Measurements from ENCODE around the gene ZNF70.

The ZNF70 gene

DNA sequence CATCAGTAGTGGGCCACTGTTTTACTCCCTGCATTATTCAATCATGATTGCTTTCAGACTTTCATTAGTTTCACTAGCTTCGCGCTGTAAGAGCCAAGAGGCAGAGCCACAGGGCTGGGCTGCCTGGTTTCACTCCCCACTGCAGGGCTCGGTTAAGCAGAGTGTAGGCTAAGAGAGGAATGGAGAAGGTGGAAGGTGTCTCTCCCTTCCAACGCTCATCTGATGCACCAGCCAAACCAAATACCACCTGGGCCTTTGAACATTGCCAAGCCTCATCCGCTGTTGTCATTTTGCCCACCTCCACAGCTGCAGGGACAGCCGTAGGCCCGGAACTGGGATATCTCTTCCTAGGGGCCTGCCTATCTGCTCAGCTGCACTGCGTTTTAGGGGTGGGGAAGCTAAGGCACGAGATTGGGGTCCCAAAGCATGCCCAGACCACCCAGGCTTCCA, 35.4 kb upstream of the ZNF70 start:
- H3K4me1 ChIP-seq (ENCODE audit: control insufficient read depth, insufficient read depth, low read length): peaks cover 27% of the 10 kb centered on the region
- peaks cover 12% of the 10 kb centered on the region; the same call in 1 of the 2 replicates for H3K36me3 ChIP-seq (ENCODE audit: control insufficient read depth, insufficient read depth, low read length)
- H3K9me3 ChIP-seq (ENCODE audit: control insufficient read depth, insufficient read depth, low read depth, low read length): no peaks in the 10 kb centered on the region
- H3K27me3 ChIP-seq (ENCODE audit: control insufficient read depth, insufficient read depth, low read length): no peaks in the 10 kb centered on the region
- peak overlapping the region; percentile 80 for H3K4me3 ChIP-seq (ENCODE audit: low read depth, low read length)
- H3K9ac ChIP-seq (ENCODE audit: low read length): peak overlapping the region; percentile 99
- peak overlapping the region; percentile 99 for H3K27ac ChIP-seq (ENCODE audit: low read depth, low read length)

DNA sequence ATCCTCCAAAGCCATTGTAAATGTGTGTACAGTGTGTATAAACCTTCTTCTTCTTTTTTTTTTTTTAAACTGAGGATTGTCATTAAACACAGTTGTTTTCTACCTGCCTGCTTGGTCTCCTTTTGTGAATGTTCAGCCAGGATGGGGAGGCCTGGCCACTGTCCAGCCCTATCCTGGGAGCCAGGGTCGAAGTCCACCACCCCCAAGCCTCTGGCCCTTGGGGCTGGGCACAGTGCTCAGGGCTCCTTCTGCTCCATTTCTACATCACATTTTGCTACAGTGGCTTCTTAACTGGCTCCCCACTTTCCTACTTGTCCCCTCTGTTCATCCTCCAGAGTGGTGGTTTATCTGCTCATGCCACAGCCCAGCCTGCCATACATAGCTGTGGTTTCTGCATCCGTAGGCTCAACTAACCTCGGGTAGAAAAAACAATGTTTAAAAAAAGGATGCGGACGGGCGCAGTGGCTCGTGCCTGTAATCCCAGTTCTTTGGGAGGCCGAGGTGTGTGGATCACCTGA, 33.4 kb upstream of the ZNF70 start:
- H3K36me3 ChIP-seq (ENCODE audit: control insufficient read depth, insufficient read depth, low read length): no peaks in the 10 kb centered on the region
- H3K9ac ChIP-seq (ENCODE audit: low read length): no peak overlapping the region
- H3K9me3 ChIP-seq (ENCODE audit: control insufficient read depth, insufficient read depth, low read depth, low read length): no peaks in the 10 kb centered on the region
- H3K27me3 ChIP-seq (ENCODE audit: control insufficient read depth, insufficient read depth, low read length): no peaks in the 10 kb centered on the region
- peaks cover 23% of the 10 kb centered on the region for H3K4me1 ChIP-seq (ENCODE audit: control insufficient read depth, insufficient read depth, low read length)
- H3K27ac ChIP-seq (ENCODE audit: low read depth, low read length): no peak overlapping the region
- no peak overlapping the region for H3K4me3 ChIP-seq (ENCODE audit: low read depth, low read length)

DNA sequence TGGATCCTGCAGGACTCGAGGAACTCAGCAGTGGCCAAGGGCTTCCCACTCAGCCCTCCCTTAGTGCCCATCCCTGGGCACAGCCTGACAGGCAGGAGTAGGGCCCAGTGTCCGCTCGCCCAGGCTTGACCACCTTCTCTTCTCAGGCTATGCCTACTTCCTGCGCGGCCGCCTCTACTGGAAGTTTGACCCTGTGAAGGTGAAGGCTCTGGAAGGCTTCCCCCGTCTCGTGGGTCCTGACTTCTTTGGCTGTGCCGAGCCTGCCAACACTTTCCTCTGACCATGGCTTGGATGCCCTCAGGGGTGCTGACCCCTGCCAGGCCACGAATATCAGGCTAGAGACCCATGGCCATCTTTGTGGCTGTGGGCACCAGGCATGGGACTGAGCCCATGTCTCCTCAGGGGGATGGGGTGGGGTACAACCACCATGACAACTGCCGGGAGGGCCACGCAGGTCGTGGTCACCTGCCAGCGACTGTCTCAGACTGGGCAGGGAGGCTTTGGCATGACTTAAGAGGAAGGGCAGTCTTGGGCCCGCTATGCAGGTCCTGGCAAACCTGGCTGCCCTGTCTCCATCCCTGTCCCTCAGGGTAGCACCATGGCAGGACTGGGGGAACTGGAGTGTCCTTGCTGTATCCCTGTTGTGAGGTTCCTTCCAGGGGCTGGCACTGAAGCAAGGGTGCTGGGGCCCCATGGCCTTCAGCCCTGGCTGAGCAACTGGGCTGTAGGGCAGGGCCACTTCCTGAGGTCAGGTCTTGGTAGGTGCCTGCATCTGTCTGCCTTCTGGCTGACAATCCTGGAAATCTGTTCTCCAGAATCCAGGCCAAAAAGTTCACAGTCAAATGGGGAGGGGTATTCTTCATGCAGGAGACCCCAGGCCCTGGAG, 32.6 kb upstream of the ZNF70 start:
- no peaks in the 10 kb centered on the region for H3K27me3 ChIP-seq (ENCODE audit: control insufficient read depth, insufficient read depth, low read length)
- no peak overlapping the region for H3K27ac ChIP-seq (ENCODE audit: low read depth, low read length)
- no peak overlapping the region for H3K9ac ChIP-seq (ENCODE audit: low read length)
- no peaks in the 10 kb centered on the region for H3K9me3 ChIP-seq (ENCODE audit: control insufficient read depth, insufficient read depth, low read depth, low read length)
- no peak overlapping the region for H3K4me3 ChIP-seq (ENCODE audit: low read depth, low read length)
- H3K36me3 ChIP-seq (ENCODE audit: control insufficient read depth, insufficient read depth, low read length): no peaks in the 10 kb centered on the region
- peaks cover 16% of the 10 kb centered on the region for H3K4me1 ChIP-seq (ENCODE audit: control insufficient read depth, insufficient read depth, low read length)

DNA sequence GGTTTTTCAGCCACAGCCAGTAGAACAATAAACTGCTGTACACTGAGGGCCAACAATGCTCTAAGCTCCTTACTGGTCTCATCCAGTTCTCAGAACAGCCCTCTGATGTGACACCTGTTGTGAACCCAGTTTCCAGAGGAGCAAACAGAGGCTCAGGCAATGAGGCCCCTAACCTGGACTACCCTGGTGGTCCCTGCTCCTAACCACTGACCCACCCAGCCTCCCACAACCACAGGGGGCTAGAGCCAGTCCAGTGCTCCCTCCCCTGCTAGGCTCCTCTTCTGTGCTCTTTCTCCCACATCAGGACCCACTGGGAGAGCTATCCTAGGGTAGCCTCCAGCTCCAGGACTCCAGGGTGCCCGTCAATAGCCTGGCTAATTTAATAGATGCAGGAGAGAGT, 31.8 kb upstream of the ZNF70 start:
- no peaks in the 10 kb centered on the region for H3K9me3 ChIP-seq (ENCODE audit: control insufficient read depth, insufficient read depth, low read depth, low read length)
- no peak overlapping the region for H3K9ac ChIP-seq (ENCODE audit: low read length)
- no peaks in the 10 kb centered on the region for H3K36me3 ChIP-seq (ENCODE audit: control insufficient read depth, insufficient read depth, low read length)
- H3K27me3 ChIP-seq (ENCODE audit: control insufficient read depth, insufficient read depth, low read length): peaks cover 1% of the 10 kb centered on the region; the same call in 1 of the 2 replicates
- H3K4me3 ChIP-seq (ENCODE audit: low read depth, low read length): no peak overlapping the region
- peaks cover 16% of the 10 kb centered on the region for H3K4me1 ChIP-seq (ENCODE audit: control insufficient read depth, insufficient read depth, low read length)
- no peak overlapping the region for H3K27ac ChIP-seq (ENCODE audit: low read depth, low read length)

DNA sequence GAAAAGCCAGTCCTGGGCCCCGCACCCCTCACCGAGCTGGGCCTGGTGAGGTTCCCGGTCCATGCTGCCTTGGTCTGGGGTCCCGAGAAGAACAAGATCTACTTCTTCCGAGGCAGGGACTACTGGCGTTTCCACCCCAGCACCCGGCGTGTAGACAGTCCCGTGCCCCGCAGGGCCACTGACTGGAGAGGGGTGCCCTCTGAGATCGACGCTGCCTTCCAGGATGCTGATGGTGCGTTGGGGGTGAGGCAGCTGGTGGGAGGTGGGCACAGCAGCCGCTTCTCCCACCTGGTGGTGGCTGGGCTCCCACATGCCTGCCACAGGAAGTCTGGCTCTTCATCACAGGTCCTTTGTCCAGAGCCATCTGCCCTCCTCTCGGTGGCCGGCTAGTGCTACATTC, 31.3 kb upstream of the ZNF70 start:
- H3K4me3 ChIP-seq (ENCODE audit: low read depth, low read length): no peak overlapping the region
- no peaks in the 10 kb centered on the region for H3K9me3 ChIP-seq (ENCODE audit: control insufficient read depth, insufficient read depth, low read depth, low read length)
- no peak overlapping the region for H3K9ac ChIP-seq (ENCODE audit: low read length)
- H3K27ac ChIP-seq (ENCODE audit: low read depth, low read length): no peak overlapping the region
- no peaks in the 10 kb centered on the region for H3K36me3 ChIP-seq (ENCODE audit: control insufficient read depth, insufficient read depth, low read length)
- peaks cover 3% of the 10 kb centered on the region; the same call in 1 of the 2 replicates for H3K27me3 ChIP-seq (ENCODE audit: control insufficient read depth, insufficient read depth, low read length)
- peaks cover 16% of the 10 kb centered on the region for H3K4me1 ChIP-seq (ENCODE audit: control insufficient read depth, insufficient read depth, low read length)

DNA sequence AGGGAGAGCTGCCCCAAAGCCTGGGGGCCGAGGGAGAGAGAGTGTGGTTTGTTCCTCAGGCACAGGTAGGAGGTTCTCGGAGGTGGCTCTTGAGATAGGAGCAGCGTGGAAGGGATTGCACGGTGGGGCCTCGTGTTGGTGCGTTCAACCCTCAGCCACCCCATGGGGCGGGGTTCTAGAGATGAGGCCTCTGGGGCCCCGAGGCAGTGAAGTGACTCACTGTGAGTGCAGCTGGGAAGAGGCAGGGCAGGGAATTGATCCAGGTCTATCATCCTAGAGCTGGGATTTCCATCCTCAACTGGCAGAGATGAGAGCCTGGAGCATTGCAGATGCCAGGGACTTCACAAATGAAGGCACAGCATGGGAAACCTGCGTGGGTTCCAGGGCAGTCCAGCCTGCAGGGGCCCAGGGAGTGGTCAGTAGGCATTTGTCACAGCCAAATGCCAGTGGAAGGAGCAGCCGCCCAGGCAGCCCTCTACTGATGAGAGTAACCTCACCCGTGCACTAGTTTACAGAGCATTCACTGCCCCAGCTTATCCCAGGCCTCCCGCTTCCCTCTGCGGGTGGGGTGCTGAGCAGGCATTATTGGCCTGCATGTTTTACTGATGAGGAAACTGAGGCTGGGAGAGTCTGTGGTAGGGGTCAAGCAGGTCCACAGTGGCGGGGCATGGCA, 30.7 kb upstream of the ZNF70 start:
- Histone ChIP-seq H3K36me3 (ENCODE audit: control insufficient read depth, insufficient read depth, low read length) (no peaks in the 10 kb centered on the region), H3K9ac (ENCODE audit: low read length) (no peak overlapping the region), H3K4me1 (ENCODE audit: control insufficient read depth, insufficient read depth, low read length) (peaks cover 15% of the 10 kb centered on the region), H3K27ac (ENCODE audit: low read depth, low read length) (no peak overlapping the region), H3K27me3 (ENCODE audit: control insufficient read depth, insufficient read depth, low read length) (peaks cover 3% of the 10 kb centered on the region; the same call in 1 of the 2 replicates), H3K4me3 (ENCODE audit: low read depth, low read length) (no peak overlapping the region), H3K9me3 (ENCODE audit: control insufficient read depth, insufficient read depth, low read depth, low read length) (no peaks in the 10 kb centered on the region)

DNA sequence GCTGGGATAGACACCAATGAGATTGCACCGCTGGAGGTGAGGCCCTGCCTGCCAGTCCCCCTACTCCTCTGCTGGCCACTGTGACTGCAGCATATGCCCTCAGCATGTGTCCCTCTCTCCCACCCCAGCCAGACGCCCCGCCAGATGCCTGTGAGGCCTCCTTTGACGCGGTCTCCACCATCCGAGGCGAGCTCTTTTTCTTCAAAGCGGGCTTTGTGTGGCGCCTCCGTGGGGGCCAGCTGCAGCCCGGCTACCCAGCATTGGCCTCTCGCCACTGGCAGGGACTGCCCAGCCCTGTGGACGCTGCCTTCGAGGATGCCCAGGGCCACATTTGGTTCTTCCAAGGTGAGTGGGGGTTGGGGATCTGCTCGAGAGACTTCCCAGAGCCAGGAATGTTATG, 30.2 kb upstream of the ZNF70 start:
- Histone ChIP-seq H3K36me3 (ENCODE audit: control insufficient read depth, insufficient read depth, low read length) (no peaks in the 10 kb centered on the region), H3K4me1 (ENCODE audit: control insufficient read depth, insufficient read depth, low read length) (peaks cover 9% of the 10 kb centered on the region; the same call in 1 of the 2 replicates), H3K27ac (ENCODE audit: low read depth, low read length) (no peak overlapping the region), H3K9me3 (ENCODE audit: control insufficient read depth, insufficient read depth, low read depth, low read length) (no peaks in the 10 kb centered on the region), H3K4me3 (ENCODE audit: low read depth, low read length) (no peak overlapping the region), H3K9ac (ENCODE audit: low read length) (no peak overlapping the region), H3K27me3 (ENCODE audit: control insufficient read depth, insufficient read depth, low read length) (peaks cover 3% of the 10 kb centered on the region; the same call in 1 of the 2 replicates)

DNA sequence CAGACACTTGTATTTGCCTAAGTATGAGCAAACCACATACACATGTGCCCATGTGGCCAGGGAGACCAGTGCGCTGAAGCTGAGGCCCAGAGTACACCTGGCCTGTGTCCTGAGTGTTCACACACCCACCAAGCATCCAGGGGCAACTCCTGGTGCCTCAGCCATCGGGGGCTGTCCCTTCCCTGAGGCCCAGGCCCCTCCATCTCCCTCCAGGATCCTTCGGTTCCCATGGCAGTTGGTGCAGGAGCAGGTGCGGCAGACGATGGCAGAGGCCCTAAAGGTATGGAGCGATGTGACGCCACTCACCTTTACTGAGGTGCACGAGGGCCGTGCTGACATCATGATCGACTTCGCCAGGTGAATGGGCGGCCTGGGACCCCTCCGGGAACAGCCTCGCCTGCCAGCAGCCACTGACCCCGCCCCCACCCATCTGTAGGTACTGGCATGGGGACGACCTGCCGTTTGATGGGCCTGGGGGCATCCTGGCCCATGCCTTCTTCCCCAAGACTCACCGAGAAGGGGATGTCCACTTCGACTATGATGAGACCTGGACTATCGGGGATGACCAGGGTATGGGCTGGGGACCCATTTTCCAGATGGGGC, 29.3 kb upstream of the ZNF70 start:
- peaks cover 9% of the 10 kb centered on the region; the same call in 1 of the 2 replicates for H3K4me1 ChIP-seq (ENCODE audit: control insufficient read depth, insufficient read depth, low read length)
- H3K27ac ChIP-seq (ENCODE audit: low read depth, low read length): no peak overlapping the region
- no peaks in the 10 kb centered on the region for H3K36me3 ChIP-seq (ENCODE audit: control insufficient read depth, insufficient read depth, low read length)

DNA sequence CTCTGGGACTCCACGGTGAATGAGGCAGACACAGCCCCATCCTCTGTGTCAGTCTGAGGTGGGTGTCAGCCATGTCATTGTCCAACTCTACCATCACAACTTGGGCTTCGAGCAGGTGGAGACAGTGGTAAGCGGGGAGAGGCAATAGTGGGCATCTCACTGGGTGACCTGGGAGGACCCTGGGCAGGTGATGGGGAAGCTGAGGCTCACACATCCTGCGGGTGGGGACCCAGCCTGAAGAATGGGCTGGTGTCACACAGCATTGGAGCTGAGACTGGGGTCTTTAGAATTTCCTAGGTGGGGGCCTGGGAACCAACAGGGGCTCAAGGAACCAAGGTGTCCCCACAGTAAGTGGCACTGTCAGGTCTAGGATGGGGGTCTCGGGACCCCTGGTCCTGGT, 28.8 kb upstream of the ZNF70 start:
- H3K27ac ChIP-seq (ENCODE audit: low read depth, low read length): no peak overlapping the region
- H3K4me3 ChIP-seq (ENCODE audit: low read depth, low read length): no peak overlapping the region
- peaks cover 10% of the 10 kb centered on the region for H3K27me3 ChIP-seq (ENCODE audit: control insufficient read depth, insufficient read depth, low read length)
- peaks cover 9% of the 10 kb centered on the region; the same call in 1 of the 2 replicates for H3K4me1 ChIP-seq (ENCODE audit: control insufficient read depth, insufficient read depth, low read length)
- no peaks in the 10 kb centered on the region for H3K9me3 ChIP-seq (ENCODE audit: control insufficient read depth, insufficient read depth, low read depth, low read length)
- H3K9ac ChIP-seq (ENCODE audit: low read length): no peak overlapping the region
- H3K36me3 ChIP-seq (ENCODE audit: control insufficient read depth, insufficient read depth, low read length): no peaks in the 10 kb centered on the region

More for the DNA sequence above, 29.3 kb upstream of the ZNF70 start:
- no peaks in the 10 kb centered on the region for H3K9me3 ChIP-seq (ENCODE audit: control insufficient read depth, insufficient read depth, low read depth, low read length)
- H3K4me3 ChIP-seq (ENCODE audit: low read depth, low read length): no peak overlapping the region
- H3K9ac ChIP-seq (ENCODE audit: low read length): no peak overlapping the region
- H3K27me3 ChIP-seq (ENCODE audit: control insufficient read depth, insufficient read depth, low read length): peaks cover 6% of the 10 kb centered on the region

DNA sequence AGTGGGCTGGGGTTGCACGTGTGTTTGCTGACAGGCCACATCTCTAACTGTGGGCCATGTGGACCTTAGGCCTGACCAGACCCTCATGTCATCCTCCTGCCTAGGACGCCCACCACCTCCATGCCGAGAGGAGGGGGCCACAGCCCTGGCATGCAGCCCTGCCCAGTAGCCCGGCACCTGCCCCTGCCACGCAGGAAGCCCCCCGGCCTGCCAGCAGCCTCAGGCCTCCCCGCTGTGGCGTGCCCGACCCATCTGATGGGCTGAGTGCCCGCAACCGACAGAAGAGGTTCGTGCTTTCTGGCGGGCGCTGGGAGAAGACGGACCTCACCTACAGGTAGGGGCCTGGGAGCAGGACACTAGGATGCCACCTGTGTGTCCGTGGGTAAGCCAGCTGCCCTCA, 28.2 kb upstream of the ZNF70 start:
- H3K9ac ChIP-seq (ENCODE audit: low read length): no peak overlapping the region
- H3K27ac ChIP-seq (ENCODE audit: low read depth, low read length): no peak overlapping the region
- H3K4me3 ChIP-seq (ENCODE audit: low read depth, low read length): no peak overlapping the region
- peaks cover 9% of the 10 kb centered on the region; the same call in 1 of the 2 replicates for H3K4me1 ChIP-seq (ENCODE audit: control insufficient read depth, insufficient read depth, low read length)
- H3K9me3 ChIP-seq (ENCODE audit: control insufficient read depth, insufficient read depth, low read depth, low read length): no peaks in the 10 kb centered on the region
- peaks cover 17% of the 10 kb centered on the region for H3K27me3 ChIP-seq (ENCODE audit: control insufficient read depth, insufficient read depth, low read length)
- no peaks in the 10 kb centered on the region for H3K36me3 ChIP-seq (ENCODE audit: control insufficient read depth, insufficient read depth, low read length)
